ENCODE measurements around the gene HSD17B2. TPM values are rescaled to one million over a fixed set of nuclear protein-coding genes. Genes with fewer than 3 reads are reported as not detected.
A peak's percentile ranks its signal among the peaks of the same experiment; 100 is the strongest.

HSD17B2 gene
- total RNA-seq, 2 donors from 2014 or later = not detected

GRCh38 chr16:81992859-81993258 lies 42.2 kb upstream of the HSD17B2 start:
- WGBS, 2 experiments (ENCODE audit: insufficient coverage in 1 of 2, insufficient read length in 1 of 2) = 78 to 84% methylated on average over 3 of the region's 3 CpGs
- H3K36me3 ChIP-seq (ENCODE audit: control insufficient read depth, insufficient read depth, low read length) = no peaks in the 10 kb centered on the region
- H3K4me1 Mint-ChIP-seq = no peaks in the 10 kb centered on the region

DNA sequence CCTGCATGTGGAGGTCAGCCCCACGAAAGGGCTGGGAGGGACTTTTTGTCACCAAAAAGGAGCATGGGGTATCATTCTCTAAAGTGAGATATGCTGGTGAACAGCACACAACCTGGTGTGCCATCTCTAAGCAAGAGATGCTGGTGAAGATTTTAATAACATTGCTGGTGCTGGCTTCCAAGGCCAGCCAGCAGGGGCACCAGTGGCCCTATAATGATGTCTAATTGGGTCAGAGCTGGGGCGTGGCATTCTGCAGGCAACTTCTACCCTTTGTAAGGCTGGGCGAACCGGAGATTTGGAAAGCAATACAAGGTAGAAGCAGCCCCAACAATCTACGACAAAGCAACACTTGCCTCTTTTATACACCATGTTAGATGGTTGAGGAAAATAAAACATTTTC lies 40.6 kb upstream of the HSD17B2 start:
- H3K36me3 ChIP-seq (ENCODE audit: control insufficient read depth, insufficient read depth, low read length) = no peaks in the 10 kb centered on the region
- H3K4me3 ChIP-seq (ENCODE audit: low read length) = no peak overlapping the region
- no peaks in the 10 kb centered on the region for H3K4me1 ChIP-seq (ENCODE audit: control insufficient read depth, insufficient read depth, low read length)
- H3K36me3 Mint-ChIP-seq (ENCODE audit: low read depth) = no peaks in the 10 kb centered on the region
- peak; percentile 63 for DNase-seq
- no peak overlapping the region for H3K27ac Mint-ChIP-seq
- no peaks in the 10 kb centered on the region for H3K27me3 ChIP-seq (ENCODE audit: control insufficient read depth, insufficient read depth, low read length, poor library complexity, severe bottlenecking)
- no peak overlapping the region for H3K9ac ChIP-seq (ENCODE audit: extremely low read depth, low read length, poor library complexity, severe bottlenecking)
- peak; percentile 68 for TF ChIP-seq CTCF (conservative IDR thresholded peaks at IDR 0.05)
- no peak overlapping the region for H3K27ac ChIP-seq (ENCODE audit: low read depth, low read length)
- H3K9me3 Mint-ChIP-seq = no peaks in the 10 kb centered on the region
- no peaks in the 10 kb centered on the region for H3K9me3 ChIP-seq (ENCODE audit: control insufficient read depth, low read length)
- H3K4me3 Mint-ChIP-seq = no peak overlapping the region
- no peaks in the 10 kb centered on the region for H3K4me1 Mint-ChIP-seq
- no peaks in the 10 kb centered on the region for H3K27me3 Mint-ChIP-seq (ENCODE audit: insufficient read depth)
- whole genome bisulfite sequencing, 2 experiments (ENCODE audit: insufficient coverage in 1 of 2, insufficient read length in 1 of 2) = 86 to 88% methylated on average over 2 to 5 of the region's 5 CpGs

More at GRCh38 chr16:81992859-81993258, 42.2 kb upstream of the HSD17B2 start:
- no peaks in the 10 kb centered on the region for H3K27me3 ChIP-seq (ENCODE audit: control insufficient read depth, insufficient read depth, low read length, poor library complexity, severe bottlenecking)
- no peaks in the 10 kb centered on the region for H3K27me3 Mint-ChIP-seq (ENCODE audit: insufficient read depth)
- H3K4me3 ChIP-seq (ENCODE audit: low read length) = no peak overlapping the region
- H3K4me3 Mint-ChIP-seq = no peak overlapping the region
- no peaks in the 10 kb centered on the region for H3K4me1 ChIP-seq (ENCODE audit: control insufficient read depth, insufficient read depth, low read length)
- no peak for DNase-seq
- H3K9me3 ChIP-seq (ENCODE audit: control insufficient read depth, low read length) = no peaks in the 10 kb centered on the region
- no peak overlapping the region for H3K9ac ChIP-seq (ENCODE audit: extremely low read depth, low read length, poor library complexity, severe bottlenecking)
- H3K27ac ChIP-seq (ENCODE audit: low read depth, low read length) = no peak overlapping the region
- no peaks in the 10 kb centered on the region for H3K9me3 Mint-ChIP-seq
- TF ChIP-seq CTCF (conservative IDR thresholded peaks at IDR 0.05) = no peak
- no peak overlapping the region for H3K27ac Mint-ChIP-seq
- no peaks in the 10 kb centered on the region for H3K36me3 Mint-ChIP-seq (ENCODE audit: low read depth)

- WGBS, 2 experiments (ENCODE audit: insufficient coverage in 1 of 2, insufficient read length in 1 of 2) = 89 to 90% methylated on average over 2 to 3 of the region's 3 CpGs
- no peaks in the 10 kb centered on the region for H3K4me1 ChIP-seq (ENCODE audit: control insufficient read depth, insufficient read depth, low read length)
- no peak for DNase-seq
- no peaks in the 10 kb centered on the region for H3K27me3 ChIP-seq (ENCODE audit: control insufficient read depth, insufficient read depth, low read length, poor library complexity, severe bottlenecking)
- no peaks in the 10 kb centered on the region for H3K9me3 ChIP-seq (ENCODE audit: control insufficient read depth, low read length)
- Mint-ChIP-seq H3K27me3 (ENCODE audit: insufficient read depth) (no peaks in the 10 kb centered on the region), H3K36me3 (ENCODE audit: low read depth) (no peaks in the 10 kb centered on the region), H3K27ac (no peak overlapping the region), H3K4me1 (no peaks in the 10 kb centered on the region), H3K4me3 (no peak overlapping the region), H3K9me3 (no peaks in the 10 kb centered on the region)
- no peak for TF ChIP-seq CTCF (conservative IDR thresholded peaks at IDR 0.05)
- H3K4me3 ChIP-seq (ENCODE audit: low read length) = no peak overlapping the region
- no peak overlapping the region for H3K27ac ChIP-seq (ENCODE audit: low read depth, low read length)
- no peak overlapping the region for H3K9ac ChIP-seq (ENCODE audit: extremely low read depth, low read length, poor library complexity, severe bottlenecking)
- no peaks in the 10 kb centered on the region for H3K36me3 ChIP-seq (ENCODE audit: control insufficient read depth, insufficient read depth, low read length)
Observed at GRCh38 chr16:81995651-81996050, 39.4 kb upstream of the HSD17B2 start.

Measured in endodermal cell (in vitro differentiated cells).